Naive thymus-derived CD8-positive, alpha-beta T cell (primary cell): ENCODE measurements around the gene STARD9. TPM values are rescaled to one million over a fixed set of nuclear protein-coding genes. Genes with fewer than 3 reads are reported as not detected.

ENCODE experiments used
- ATAC-seq, 2 donors: fragments of 150-1000 bp; cut with Tn5 transposase in 1 of 2; sonication (Bioruptor Pico), chemical (Tn5 transposase) in 1 of 2; 1 replicate in 1 of 2; 2 replicates in 1 of 2; pipeline ENCODE4 v1.10.0; 2021; ENCODE audit warnings: mild to moderate bottlenecking in 2 of 2, moderate library complexity in 2 of 2
- POLR2A ChIA-PET: fragments of 350-600 bp; sonication (Branson Sonifier 250); formaldehyde crosslinking; loops from one replicate; lab custom pipeline; 2021; ENCODE audit warnings: antibody characterized with exemption; lab: Charles Lee
- DNase-seq, 10 donors: peaks; one replicate each; pipeline versions ENCODE4 v3.0.0 to v3.0.0-alpha.2; 2020 to 2022
- H3K27ac Mint-ChIP-seq, 10 donors: one replicate each; pipeline ENCODE4 v1.8.0; 2020 to 2022; ENCODE audit warnings: mild to moderate bottlenecking in 10 of 10, mixed read lengths in 10 of 10, moderate library complexity in 4 of 10, inconsistent platforms in 1 of 10
- H3K27me3 Mint-ChIP-seq, 5 donors: one replicate each; pipeline ENCODE4 v1.8.0; 2021 to 2022; ENCODE audit warnings: mixed read lengths in 5 of 5
- H3K36me3 Mint-ChIP-seq, 3 donors: one replicate each; pipeline ENCODE4 v1.8.0; 2020 to 2022; ENCODE audit warnings: mixed read lengths in 3 of 3, mild to moderate bottlenecking in 2 of 3, inconsistent platforms in 1 of 3
- H3K4me1 Mint-ChIP-seq, 4 donors: one replicate each; pipeline ENCODE4 v1.8.0; 2021 to 2022; ENCODE audit warnings: mixed read lengths in 4 of 4
- H3K4me3 Mint-ChIP-seq, 10 donors: one replicate each; pipeline ENCODE4 v1.8.0; 2020 to 2022; ENCODE audit warnings: mild to moderate bottlenecking in 10 of 10, mixed read lengths in 10 of 10, moderate library complexity in 6 of 10, inconsistent platforms in 1 of 10
- H3K9me3 Mint-ChIP-seq, 9 donors: one replicate each; pipeline ENCODE4 v1.8.0; 2020 to 2022; ENCODE audit warnings: mixed read lengths in 9 of 9, mild to moderate bottlenecking in 3 of 9, inconsistent platforms in 1 of 9, moderate library complexity in 1 of 9
- polyA plus RNA-seq, 3 donors: library from polyadenylated mRNA; unstranded; fragments of 300-500 nt; fragmentation: Illumina TruSeq; gene quantifications; one replicate each; pipeline ENCODE4 v1.2.3, GENCODE V29; 2021
- total RNA-seq, 8 experiments: library from RNA in 2 of 8; stranded (reverse) in 2 of 8; gene quantifications; one replicate each; pipeline ENCODE4 v1.2.3 and lab custom pipeline; 2021 to 2026

Gene STARD9
- total and polyA plus RNA-seq, 5 experiments from 2014 or later = 0.10 to 13.7 (median 0.53) TPM

GRCh38 chr15:42710662-42711061 lies 135.3 kb downstream of the STARD9 start:
- ATAC-seq (no peak), DNase-seq (no peak)
- H3K9me3 Mint-ChIP-seq = no peaks in the 10 kb centered on the region
- no peak overlapping the region for H3K4me3 Mint-ChIP-seq
- H3K27ac Mint-ChIP-seq = peak overlapping the region in 3 of 10 donors; percentile 21 to 75 (median 58)
- no peaks in the 10 kb centered on the region for H3K27me3 Mint-ChIP-seq
- H3K36me3 Mint-ChIP-seq = peaks cover 0 to 9% (median 0%) of the 10 kb centered on the region in 3 donors
- H3K4me1 Mint-ChIP-seq = peaks cover 0 to 2% (median 0%) of the 10 kb centered on the region in 4 donors
- POLR2A ChIA-PET = interaction anchor here (0.6 kb wide), 1 partner anchor 603 kb away, joined by 3 read pairs; no protein-coding TSS in a partner anchor

DNA sequence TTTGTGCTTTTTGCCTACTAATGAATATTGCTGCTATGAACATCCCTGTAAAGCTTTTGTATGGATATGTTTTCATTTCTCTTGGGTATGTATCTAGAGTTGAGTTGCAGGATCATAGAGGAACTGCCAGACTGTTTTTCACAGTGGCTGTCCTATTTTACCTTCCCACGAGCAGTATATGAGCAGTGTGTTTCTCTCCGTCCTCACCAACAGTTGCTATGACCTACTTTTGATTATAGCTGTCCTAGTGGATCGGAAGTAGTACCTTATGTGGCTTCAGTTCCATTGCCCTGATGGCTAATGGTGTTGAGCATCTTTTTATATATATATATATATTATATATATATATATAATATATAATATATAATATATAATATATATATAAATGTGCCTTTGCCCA lies 136.3 kb downstream of the STARD9 start:
- H3K27ac Mint-ChIP-seq = no peak overlapping the region
- POLR2A ChIA-PET = no interaction called here
- no peaks in the 10 kb centered on the region for H3K27me3 Mint-ChIP-seq
- no peak overlapping the region for H3K4me3 Mint-ChIP-seq
- peaks cover 0 to 2% (median 0%) of the 10 kb centered on the region in 4 donors for H3K4me1 Mint-ChIP-seq
- ATAC-seq (no peak), DNase-seq (no peak)
- H3K36me3 Mint-ChIP-seq = peaks cover 0 to 8% (median 0%) of the 10 kb centered on the region in 3 donors
- H3K9me3 Mint-ChIP-seq = no peaks in the 10 kb centered on the region

DNA sequence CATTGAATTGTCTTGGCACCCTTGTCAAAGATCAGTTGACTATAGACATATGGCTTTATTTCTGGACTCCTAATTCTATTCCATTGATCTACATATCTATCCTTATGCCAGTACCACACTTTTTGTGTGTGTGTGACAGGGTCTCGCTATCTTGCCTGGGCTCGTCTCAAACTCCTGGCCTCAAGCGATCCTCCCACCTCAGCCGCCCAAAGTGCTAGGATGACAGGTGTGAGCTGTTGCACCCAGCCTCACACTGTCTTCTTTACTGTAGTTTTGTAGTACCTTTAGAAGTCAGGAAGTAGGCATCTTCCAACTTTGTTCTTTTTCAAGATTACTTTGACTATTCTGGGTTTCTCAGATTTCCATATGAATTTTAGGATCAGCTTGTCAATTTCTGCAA lies 137.2 kb downstream of the STARD9 start:
- POLR2A ChIA-PET = no interaction called here
- DNase-seq (no peak), ATAC-seq (no peak)
- peaks cover 0 to 8% (median 0%) of the 10 kb centered on the region in 3 donors for H3K36me3 Mint-ChIP-seq
- H3K4me1 Mint-ChIP-seq = peaks cover 0 to 2% (median 0%) of the 10 kb centered on the region in 4 donors
- no peaks in the 10 kb centered on the region for H3K9me3 Mint-ChIP-seq
- H3K4me3 Mint-ChIP-seq = no peak overlapping the region
- no peak overlapping the region for H3K27ac Mint-ChIP-seq
- no peaks in the 10 kb centered on the region for H3K27me3 Mint-ChIP-seq

DNA sequence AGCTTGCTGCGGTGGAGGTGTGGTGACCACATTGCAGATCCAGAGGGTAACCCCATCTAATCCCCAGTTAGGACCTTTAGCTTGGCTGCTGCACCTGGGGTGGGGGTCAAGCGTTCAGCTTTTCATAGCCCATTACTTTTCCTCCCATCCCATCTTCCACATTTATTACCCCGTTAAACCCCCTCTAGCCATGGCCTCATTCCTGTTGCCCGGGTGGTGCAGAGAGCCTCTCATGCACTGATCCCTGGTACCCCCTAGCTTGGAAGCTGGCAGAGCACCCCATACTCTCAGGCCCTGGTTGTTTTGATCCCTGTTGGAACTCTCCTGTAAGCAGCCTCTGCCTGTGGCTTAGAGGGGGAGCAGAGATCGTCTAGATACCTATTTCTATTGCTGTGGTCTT lies 140.7 kb downstream of the STARD9 start:
- ATAC-seq (no peak), DNase-seq (no peak)
- H3K4me3 Mint-ChIP-seq = no peak overlapping the region
- POLR2A ChIA-PET = interaction anchor here (0.6 kb wide), 1 partner anchor 79 kb away, joined by 3 read pairs; no protein-coding TSS in a partner anchor
- H3K36me3 Mint-ChIP-seq = peaks cover 0 to 19% (median 0%) of the 10 kb centered on the region in 3 donors
- H3K4me1 Mint-ChIP-seq = no peaks in the 10 kb centered on the region
- no peaks in the 10 kb centered on the region for H3K27me3 Mint-ChIP-seq
- peak overlapping the region in 1 of 10 donors; percentile 89 for H3K27ac Mint-ChIP-seq
- no peaks in the 10 kb centered on the region for H3K9me3 Mint-ChIP-seq

GRCh38 chr15:42716626-42717025 lies 141.2 kb downstream of the STARD9 start:
- no peak for DNase-seq
- no peaks in the 10 kb centered on the region for H3K4me1 Mint-ChIP-seq
- H3K9me3 Mint-ChIP-seq = no peaks in the 10 kb centered on the region
- no peaks in the 10 kb centered on the region for H3K27me3 Mint-ChIP-seq
- POLR2A ChIA-PET = interaction anchor here (0.6 kb wide), 1 partner anchor 79 kb away, joined by 3 read pairs; no protein-coding TSS in a partner anchor
- ATAC-seq = no peak
- H3K27ac Mint-ChIP-seq = no peak overlapping the region
- no peak overlapping the region for H3K4me3 Mint-ChIP-seq
- peaks cover 0 to 16% (median 0%) of the 10 kb centered on the region in 3 donors for H3K36me3 Mint-ChIP-seq

DNA sequence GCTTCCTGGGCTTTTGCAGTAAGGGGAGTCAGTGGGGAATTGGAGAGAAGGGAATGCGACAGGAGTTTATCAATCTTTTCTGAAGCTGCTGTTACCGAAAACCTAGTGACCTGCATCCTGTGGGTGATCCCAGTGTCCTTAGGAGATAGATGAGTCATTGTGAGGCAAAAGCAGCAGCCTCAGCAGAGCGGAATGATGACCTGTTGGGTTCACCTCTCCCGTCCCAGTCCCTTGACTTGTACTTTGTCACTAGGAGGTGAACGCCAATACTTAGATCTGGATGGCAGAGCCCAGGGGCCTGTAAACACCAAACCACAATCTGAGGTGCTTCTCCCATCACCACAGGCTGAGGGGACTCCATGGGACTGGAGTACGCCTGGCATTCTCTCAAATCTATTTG lies 143.6 kb downstream of the STARD9 start:
- no peaks in the 10 kb centered on the region for H3K4me1 Mint-ChIP-seq
- no peaks in the 10 kb centered on the region for H3K9me3 Mint-ChIP-seq
- no peak for ATAC-seq
- H3K27ac Mint-ChIP-seq = peak overlapping the region in 2 of 10 donors; percentile 7 to 36
- POLR2A ChIA-PET = interaction anchor here (1.2 kb wide), 1 partner anchor 18 kb away, joined by 3 read pairs; no protein-coding TSS in a partner anchor
- H3K4me3 Mint-ChIP-seq = no peak overlapping the region
- H3K27me3 Mint-ChIP-seq = no peaks in the 10 kb centered on the region
- peaks cover 0 to 30% (median 0%) of the 10 kb centered on the region in 3 donors for H3K36me3 Mint-ChIP-seq
- DNase-seq = no peak

DNA sequence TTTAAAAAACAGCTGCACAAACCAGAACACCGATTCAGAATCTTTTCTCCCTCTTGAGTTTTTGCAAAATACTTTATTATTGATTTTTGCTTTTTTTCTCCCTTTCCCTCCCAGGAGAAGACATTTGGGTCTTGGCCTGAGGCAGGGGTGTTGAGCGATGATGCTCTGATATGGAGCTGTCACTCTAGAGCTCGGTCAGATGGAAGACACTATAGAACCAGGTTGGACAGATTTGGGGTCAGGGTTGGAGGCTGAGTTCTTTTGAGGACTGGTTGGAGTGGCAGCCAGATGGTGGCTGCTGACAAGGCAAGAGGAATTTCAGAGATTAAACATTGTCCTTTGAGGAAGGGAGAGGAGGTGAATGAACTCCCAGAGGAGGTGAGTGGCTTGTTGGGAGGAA lies 144.7 kb downstream of the STARD9 start:
- DNase-seq (no peak), ATAC-seq (no peak)
- Mint-ChIP-seq H3K4me3 (no peak overlapping the region), H3K4me1 (no peaks in the 10 kb centered on the region), H3K27me3 (no peaks in the 10 kb centered on the region), H3K27ac (peak overlapping the region in 8 of 10 donors; percentile 11 to 85 (median 56)), H3K9me3 (no peaks in the 10 kb centered on the region), H3K36me3 (peaks cover 0 to 40% (median 3%) of the 10 kb centered on the region in 3 donors)
- POLR2A ChIA-PET = interaction anchor here (1.2 kb wide), 1 partner anchor 17 kb away, joined by 3 read pairs; no protein-coding TSS in a partner anchor

- Mint-ChIP-seq H3K27ac (peak overlapping the region in 4 of 10 donors; percentile 7 to 70 (median 58)), H3K9me3 (no peaks in the 10 kb centered on the region), H3K4me1 (no peaks in the 10 kb centered on the region), H3K27me3 (no peaks in the 10 kb centered on the region), H3K36me3 (peaks cover 0 to 50% (median 6%) of the 10 kb centered on the region in 3 donors), H3K4me3 (no peak overlapping the region)
- POLR2A ChIA-PET = no interaction called here
- no peak for DNase-seq
- no peak for ATAC-seq
These were observed 145.6 kb downstream of the STARD9 start for GRCh38 chr15:42721016-42721415.

DNA sequence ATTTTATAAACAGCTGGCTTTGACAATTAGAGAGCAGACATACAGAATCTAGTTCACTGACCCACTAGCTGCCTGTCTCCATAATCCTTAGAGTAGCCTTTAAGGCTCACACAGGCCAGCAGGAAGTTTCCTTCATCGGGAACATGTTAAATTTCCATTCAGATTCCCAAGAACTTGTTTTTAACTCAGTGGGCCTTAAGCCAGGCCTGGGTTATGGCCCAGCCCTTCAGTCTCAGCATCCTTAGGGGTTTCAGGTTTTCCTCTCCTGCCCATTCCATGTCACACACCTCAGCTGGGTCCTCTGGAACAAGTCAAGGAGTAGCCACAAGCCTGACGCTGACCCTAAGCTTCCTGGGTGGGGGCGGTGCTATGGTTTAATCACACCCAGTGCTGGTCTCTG lies 146.5 kb downstream of the STARD9 start:
- Mint-ChIP-seq H3K9me3 (no peaks in the 10 kb centered on the region), H3K27me3 (no peaks in the 10 kb centered on the region), H3K4me1 (no peaks in the 10 kb centered on the region), H3K27ac (peak overlapping the region in 1 of 10 donors; percentile 55), H3K4me3 (no peak overlapping the region), H3K36me3 (peaks cover 0 to 59% (median 6%) of the 10 kb centered on the region in 3 donors)
- POLR2A ChIA-PET = no interaction called here
- no peak for DNase-seq
- no peak for ATAC-seq

GRCh38 chr15:42723068-42723467 lies 147.7 kb downstream of the STARD9 start:
- POLR2A ChIA-PET = no interaction called here
- Mint-ChIP-seq H3K27ac (peak overlapping the region in 7 of 10 donors; percentile 8 to 76 (median 44)), H3K36me3 (peaks cover 0 to 66% (median 6%) of the 10 kb centered on the region in 3 donors), H3K9me3 (no peaks in the 10 kb centered on the region), H3K4me1 (no peaks in the 10 kb centered on the region), H3K27me3 (no peaks in the 10 kb centered on the region), H3K4me3 (no peak overlapping the region)
- no peak for ATAC-seq
- no peak for DNase-seq

DNA sequence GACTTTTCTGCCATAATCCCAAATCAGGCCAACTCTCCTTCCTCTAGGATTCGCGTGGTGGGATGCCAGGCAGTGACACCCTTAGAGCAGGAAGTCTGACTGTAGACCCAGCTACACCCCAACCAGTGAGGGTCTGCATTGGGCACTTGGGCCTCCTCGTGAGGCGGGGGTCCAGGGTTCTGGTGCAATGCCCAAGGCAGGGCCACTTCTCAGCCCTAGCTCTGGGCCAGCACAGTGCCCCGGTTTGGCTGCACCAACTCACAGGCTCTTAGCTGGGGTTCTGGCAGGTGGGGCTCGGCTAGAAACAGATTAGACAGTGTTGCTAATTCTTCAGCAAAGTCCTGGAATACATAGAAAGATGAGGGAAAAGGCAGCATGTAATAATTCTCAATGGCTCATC lies 148.9 kb downstream of the STARD9 start:
- Mint-ChIP-seq H3K27me3 (no peaks in the 10 kb centered on the region), H3K27ac (peak overlapping the region in 5 of 10 donors; percentile 1 to 59 (median 34)), H3K4me1 (no peaks in the 10 kb centered on the region), H3K4me3 (no peak overlapping the region), H3K36me3 (peaks cover 0 to 72% (median 6%) of the 10 kb centered on the region in 3 donors), H3K9me3 (no peaks in the 10 kb centered on the region)
- ATAC-seq (no peak), DNase-seq (no peak)
- POLR2A ChIA-PET = no interaction called here

DNA sequence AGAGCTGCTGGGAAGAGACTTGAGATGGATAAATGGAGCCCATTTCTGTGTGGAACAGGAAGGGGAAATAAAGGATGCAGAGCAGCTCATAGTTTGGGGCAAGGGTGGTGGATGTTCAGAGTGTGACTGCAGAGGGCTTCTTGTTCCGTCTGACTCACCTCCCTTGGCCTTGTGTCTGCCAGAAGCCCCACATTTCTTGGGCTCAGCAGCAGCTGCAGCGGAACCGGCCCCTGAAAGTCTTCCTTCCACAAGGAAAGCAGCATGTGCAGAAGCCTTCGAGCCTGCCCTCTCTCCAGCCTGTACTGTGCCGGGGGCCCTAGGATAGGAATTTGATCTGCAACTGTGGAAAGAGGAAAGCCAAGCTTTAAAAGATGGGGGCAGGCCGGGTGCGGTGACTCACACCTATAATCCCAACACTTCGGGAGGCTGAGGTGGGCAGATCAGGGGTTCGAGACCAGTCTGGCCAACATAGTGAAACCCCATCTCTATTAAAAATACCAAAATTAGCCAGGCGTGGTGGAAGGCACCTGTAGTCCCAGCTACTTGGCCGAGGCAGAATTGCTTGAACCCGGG lies 150.0 kb downstream of the STARD9 start:
- ATAC-seq = no peak
- H3K36me3 Mint-ChIP-seq = peaks cover 0 to 69% (median 12%) of the 10 kb centered on the region in 3 donors
- H3K27ac Mint-ChIP-seq = peak overlapping the region in 2 of 10 donors; percentile 9 to 69
- H3K9me3 Mint-ChIP-seq = no peaks in the 10 kb centered on the region
- POLR2A ChIA-PET = interaction anchor here (0.7 to 2.6 kb wide), 2 partner anchors 11 to 495 kb away, joined by 4 to 7 read pairs; partner anchors contain the start of gene CDAN1
- DNase-seq = no peak
- H3K27me3 Mint-ChIP-seq = no peaks in the 10 kb centered on the region
- no peak overlapping the region for H3K4me3 Mint-ChIP-seq
- H3K4me1 Mint-ChIP-seq = no peaks in the 10 kb centered on the region

DNA sequence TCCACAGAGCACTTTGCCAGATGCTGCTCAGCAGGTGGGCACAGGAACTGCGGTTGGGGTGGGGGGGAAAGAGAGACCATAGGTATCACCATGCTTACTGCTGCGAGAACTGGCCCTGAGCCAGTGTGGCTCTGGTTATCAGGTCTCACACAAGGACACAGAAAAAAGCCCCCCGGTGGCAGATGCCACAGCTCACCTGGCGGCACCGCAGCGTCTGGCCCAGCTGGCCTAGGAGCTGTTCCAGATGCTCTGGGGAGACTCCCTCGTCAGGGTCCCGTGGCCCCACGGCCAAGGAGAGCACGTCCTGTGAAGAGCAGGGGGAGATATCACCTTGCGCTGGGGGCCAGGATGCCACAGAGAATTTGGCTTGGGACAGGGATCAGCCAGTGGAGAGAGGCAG lies 150.7 kb downstream of the STARD9 start:
- Mint-ChIP-seq H3K4me3 (no peak overlapping the region), H3K4me1 (peaks cover 0 to under 1% (median 0%) of the 10 kb centered on the region in 4 donors), H3K27me3 (no peaks in the 10 kb centered on the region), H3K36me3 (peaks cover 0 to 69% (median 13%) of the 10 kb centered on the region in 3 donors), H3K27ac (peak overlapping the region in 2 of 10 donors; percentile 33 to 40), H3K9me3 (no peaks in the 10 kb centered on the region)
- DNase-seq (no peak), ATAC-seq (no peak)
- POLR2A ChIA-PET = interaction anchor here (2.6 kb wide), 1 partner anchor 10 kb away, joined by 7 read pairs; the partner anchor contains the start of gene CDAN1
